ENCODE measurements around the gene CT47C1.
"Not testable (repeated sequence)": the region's sequence is repeated elsewhere in the genome, so short reads cannot be mapped to it uniquely, and the experiment has no call there.

The CT47C1 gene

GRCh38 chrX:119072744-119073143 is at the start of gene CT47C1:
CT47C1 (plus strand) TSS chrX:119072993; CDS start chrX:119073226, 233 bp downstream.
- DNase-seq = no peak

DNA sequence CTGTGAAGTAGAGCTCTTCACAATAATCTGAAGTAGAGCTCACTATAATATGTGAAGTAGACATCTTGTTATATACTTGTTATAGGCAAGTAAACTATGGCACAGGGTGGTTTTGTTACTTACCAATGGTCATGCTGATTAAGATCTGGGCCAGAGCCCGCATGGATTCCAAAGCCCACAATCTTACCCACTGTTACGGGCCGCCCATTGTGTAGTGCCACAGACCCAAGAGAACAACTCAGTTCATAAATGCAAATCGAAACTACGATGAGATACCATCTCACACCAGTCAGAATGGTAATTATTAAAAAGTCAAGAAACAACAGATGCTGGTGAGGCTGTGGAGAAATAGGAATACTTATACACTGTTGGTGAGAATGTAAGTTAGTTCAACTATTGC is 46.9 kb upstream of the CT47C1 start:
- no peak for DNase-seq

DNA sequence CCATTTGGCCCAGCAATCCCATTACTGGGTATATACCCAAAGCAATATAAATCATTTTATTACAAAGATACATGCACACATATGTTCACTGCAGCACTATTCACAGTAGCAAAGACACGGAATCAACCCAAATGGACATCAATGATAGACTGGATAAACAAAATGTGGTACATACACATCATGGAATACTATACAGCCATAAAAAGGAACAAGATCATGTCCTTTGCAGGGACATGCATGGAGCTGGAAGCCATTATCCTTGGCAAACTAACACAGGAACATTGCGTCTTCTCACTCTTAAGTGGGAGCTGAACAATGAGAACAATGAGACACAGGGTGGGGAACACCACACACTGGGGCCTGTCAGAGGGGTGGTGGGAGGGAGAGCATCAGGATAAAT is 46.4 kb upstream of the CT47C1 start:
- not testable (repeated sequence) for DNase-seq

- DNase-seq = not testable (repeated sequence)
Observed at GRCh38 chrX:119027960-119028732, 44.6 kb upstream of the CT47C1 start.

GRCh38 chrX:119028733-119029330 is 44.0 kb upstream of the CT47C1 start:
- DNase-seq = no peak

GRCh38 chrX:119029656-119030055 is 43.1 kb upstream of the CT47C1 start:
- DNase-seq = not testable (repeated sequence)

GRCh38 chrX:119030990-119031389 is 41.8 kb upstream of the CT47C1 start:
- no peak for DNase-seq

GRCh38 chrX:119036107-119037029 is 36.4 kb upstream of the CT47C1 start:
- no peak for DNase-seq

DNA sequence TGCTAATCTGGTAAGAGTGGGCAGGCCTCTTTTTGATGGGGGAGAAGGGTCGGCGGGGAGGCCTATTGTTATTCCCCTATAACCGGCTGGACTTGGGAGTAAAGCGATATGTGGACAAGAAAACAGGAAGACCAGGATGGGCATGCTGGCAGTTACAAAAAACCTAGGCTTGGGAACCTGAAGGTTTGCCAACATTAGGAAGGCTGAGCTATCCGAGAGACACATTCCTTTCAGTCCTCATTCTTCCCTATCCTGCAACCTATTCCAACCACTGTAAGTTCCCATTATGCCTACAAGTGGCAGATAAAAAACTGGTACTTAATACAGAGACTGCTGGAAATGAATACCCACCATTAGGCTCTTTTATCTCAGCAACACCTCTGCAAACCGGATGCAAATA is 32.4 kb upstream of the CT47C1 start:
- DNase-seq = no peak

GRCh38 chrX:119041175-119041574 is 31.6 kb upstream of the CT47C1 start:
- DNase-seq = no peak

- DNase-seq = no peak
Observed at GRCh38 chrX:119042040-119042439, 30.8 kb upstream of the CT47C1 start.

DNA sequence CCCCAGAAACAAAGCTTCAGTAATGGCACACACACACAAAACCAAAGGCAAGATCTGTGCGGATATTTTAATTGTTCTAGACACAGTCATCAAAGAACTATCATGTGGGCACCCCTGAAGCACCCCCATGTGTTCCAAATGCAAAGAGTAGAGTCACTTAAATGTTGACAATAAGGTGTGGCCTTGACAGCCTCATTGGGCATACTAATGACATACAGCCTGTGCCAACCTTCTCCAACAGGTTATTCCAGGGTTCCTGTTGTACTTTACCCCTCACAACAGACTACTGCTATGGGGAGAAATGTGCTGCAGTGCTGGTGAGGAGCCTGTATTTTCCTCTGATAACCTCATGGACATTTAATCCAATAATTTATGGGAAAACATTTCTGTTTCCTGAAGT is 29.8 kb upstream of the CT47C1 start:
- no peak for DNase-seq

DNA sequence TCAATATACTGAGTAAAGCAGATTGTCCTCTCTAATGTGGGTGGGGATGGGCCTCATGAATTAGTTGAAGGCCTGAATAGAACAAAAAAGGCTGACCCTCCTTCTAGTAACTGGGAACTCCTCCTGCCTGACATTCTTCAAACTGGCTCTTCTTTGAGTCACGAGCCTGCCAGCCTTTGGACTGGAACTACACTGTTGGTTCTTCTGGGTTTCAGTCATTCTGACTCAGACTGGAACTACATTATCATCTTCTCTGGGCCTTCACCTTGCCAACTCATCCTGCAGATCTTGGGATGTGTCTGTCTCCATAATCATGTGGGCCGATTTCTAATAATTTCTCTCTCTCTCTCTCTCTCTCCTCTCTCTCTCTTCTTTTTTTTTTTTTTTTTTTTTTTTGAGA is 26.9 kb upstream of the CT47C1 start:
- DNase-seq = peak; percentile 50

DNA sequence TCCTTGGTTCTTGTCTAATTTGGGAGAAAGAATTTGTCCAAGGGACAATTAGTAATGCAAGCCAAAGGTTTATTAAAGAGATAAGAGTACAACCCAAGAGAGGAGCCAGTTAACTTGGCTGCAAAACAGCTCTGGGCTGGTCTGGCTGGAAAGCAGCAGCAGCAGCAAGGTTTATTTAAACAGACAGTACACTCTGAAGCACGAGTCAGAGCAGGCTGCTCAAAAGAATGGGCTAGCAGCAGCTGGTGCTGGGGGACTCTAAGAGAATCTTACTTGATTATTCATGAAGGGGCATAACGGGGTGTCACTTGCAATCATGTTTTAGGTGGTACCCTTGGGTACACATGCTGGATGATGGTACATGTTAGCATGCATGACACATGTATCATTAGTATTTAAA is 17.1 kb upstream of the CT47C1 start:
- DNase-seq = no peak

DNA sequence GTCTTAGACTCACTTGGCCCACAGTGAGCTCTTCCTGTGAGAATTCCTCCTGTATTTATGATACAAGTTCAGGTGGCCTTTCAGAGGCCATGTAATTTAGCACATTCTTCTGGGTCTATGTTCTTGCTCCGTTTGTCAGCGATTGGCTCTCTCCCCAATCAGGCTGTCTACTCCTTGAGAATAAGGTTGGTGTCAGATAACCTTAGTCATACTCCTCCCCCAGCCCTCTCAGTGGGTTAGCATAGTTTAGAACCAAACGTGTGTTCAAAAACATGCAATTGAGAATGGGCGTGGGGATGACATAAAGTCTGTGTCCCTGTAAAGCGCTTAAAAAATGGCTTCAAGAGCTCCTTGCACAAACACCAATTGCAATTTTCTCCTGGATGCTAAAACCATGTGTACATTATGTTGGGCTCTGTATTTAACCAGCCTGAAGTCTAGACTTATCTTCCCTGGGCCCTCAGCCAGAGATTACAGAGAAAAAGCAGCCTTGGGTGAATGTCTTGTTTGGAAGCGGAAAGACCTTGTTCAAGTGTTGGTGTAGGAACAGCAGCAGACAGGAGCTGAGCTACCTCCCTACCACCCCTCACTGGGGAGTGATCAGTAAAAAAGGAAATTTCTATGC is 9.9 kb upstream of the CT47C1 start:
- DNase-seq = no peak

DNA sequence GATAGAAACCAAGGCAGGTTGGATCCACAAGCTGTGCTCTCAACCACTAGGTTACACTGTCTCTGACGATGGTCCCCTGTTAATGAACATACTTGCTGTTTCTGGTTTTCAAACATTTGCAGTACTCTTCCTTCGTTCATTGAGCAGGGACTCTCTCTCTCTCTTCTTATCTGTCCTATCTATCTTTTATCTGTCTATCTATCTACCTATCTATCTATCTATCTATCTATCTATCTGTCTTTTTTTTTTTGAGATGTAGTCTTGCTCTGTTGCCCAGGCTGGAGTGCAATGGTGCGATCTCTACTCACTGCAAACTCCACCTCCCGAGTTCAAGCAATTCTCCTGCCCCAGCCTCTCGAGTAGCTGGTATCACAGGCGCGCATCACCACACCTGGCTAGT is 9.4 kb upstream of the CT47C1 start:
- DNase-seq = no peak

- DNase-seq = peak; percentile 62
Observed at GRCh38 chrX:119067023-119067739, 5.6 kb upstream of the CT47C1 start.

- DNase-seq = peak; percentile 36
Observed at GRCh38 chrX:119069128-119069527, 3.7 kb upstream of the CT47C1 start.

GRCh38 chrX:119069762-119070161 is 3.0 kb upstream of the CT47C1 start:
- no peak for DNase-seq

GRCh38 chrX:119071381-119071780 is 1.4 kb upstream of the CT47C1 start:
- DNase-seq = no peak

DNA sequence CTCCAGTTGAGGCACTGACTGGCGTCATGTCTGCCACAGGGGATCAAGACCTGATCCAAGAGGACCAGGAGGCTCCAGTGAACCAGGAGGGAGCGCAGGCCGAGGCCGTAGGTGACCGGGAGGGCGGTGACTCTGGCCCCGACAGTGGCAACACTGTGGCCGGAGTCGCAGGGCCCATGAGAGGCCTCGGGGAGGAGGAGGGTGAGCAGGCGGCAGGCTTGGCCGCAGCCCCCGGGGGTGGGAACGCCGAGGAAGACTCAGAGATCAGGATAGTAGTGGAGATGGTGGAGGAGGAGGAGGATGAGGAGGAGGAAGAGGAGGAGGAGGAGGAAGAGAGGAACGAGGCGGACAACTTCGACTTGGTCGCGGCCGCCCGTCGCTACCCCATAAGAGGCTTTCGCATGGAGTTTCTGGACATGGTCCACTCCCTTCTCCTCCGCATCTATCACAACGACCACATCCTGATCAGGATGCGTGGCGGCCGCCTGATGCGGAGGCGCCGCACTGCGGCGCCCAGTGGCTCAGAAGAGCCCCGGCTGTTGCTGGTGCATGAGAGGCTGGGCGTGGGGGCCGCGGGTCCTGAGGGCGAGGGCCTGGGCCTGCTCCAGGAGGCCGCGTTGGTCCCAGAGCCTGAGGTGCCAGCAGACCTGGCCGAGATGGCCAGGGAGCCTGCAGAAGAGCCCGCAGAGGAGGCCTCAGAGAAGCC is 560 bp downstream of the CT47C1 start:
- no peak for DNase-seq

DNA sequence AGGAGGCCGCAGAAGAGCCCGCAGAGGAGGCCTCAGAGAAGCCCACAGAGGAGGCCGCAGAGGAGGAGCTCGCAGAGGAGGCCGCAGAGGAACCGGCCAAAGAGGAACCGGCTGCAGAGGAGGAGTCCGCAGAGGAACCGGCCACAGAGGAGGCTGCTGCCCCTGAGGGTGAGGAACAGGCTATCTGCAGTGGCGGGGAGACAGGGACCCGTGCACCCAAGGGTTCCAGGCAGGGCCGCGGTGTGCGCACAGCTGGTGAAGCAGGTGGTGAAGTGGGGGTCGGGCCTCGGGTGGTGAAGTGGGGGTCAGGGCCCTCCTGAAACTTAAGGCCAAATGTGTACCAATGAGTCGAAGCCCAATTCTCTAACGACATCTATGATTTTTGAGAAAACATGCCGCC is 1.1 kb downstream of the CT47C1 start:
- no peak for DNase-seq
